ENCODE data around the gene GSN. TPM values are rescaled to one million over a fixed set of nuclear protein-coding genes. Genes with fewer than 3 reads are reported as not detected.

GSN gene
- total RNA-seq, 1 donor from 2014 or later = 1.1 TPM

- no peaks in the 10 kb centered on the region for H3K27me3 Mint-ChIP-seq (ENCODE audit: low read depth)
Measured at GRCh38 chr9:121309171-121309570, 41.2 kb downstream of the GSN start.

DNA sequence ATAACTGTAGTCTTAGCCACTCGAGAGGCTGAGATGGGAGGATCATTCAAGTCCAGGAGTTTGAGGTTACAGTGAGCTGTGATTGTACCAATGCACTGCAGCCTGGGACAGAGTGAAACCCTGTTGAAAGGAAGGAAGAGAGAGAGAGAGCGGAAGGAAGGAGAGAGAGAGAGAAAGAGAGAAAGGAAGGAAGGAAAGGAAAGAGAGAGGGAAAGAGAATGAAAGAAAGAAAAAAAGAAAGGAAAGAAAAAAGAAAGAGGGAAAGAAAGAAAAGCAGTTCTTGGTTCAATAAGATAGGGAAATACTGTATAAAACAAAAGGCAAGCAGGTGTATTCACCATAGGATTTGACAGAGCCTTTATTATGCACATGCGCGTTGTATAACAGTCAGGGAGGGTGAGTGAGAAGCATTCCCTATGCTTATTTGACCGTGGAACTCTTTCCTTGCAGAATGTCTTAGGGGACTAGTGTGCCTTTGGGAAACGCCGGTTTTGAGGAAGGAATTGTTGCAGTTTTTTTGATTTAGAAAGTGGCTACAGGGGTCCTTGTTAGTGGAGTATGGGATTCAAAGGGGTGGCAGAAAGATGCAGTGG is 42.0 kb downstream of the GSN start:
- no peak overlapping the region for H3K27ac Mint-ChIP-seq
- H3K9me3 Mint-ChIP-seq = no peaks in the 10 kb centered on the region
- H3K36me3 Mint-ChIP-seq (ENCODE audit: low read depth) = no peaks in the 10 kb centered on the region
- H3K4me1 Mint-ChIP-seq (ENCODE audit: low read depth) = no peaks in the 10 kb centered on the region
- intact Hi-C loops (cut with micrococcal nuclease) = no loop called here
- H3K27me3 Mint-ChIP-seq (ENCODE audit: low read depth) = no peaks in the 10 kb centered on the region
- H3K4me3 Mint-ChIP-seq (ENCODE audit: low read depth) = no peak overlapping the region
- DNase-seq (ENCODE audit: low spot score) = no peak

More at GRCh38 chr9:121309171-121309570, 41.2 kb downstream of the GSN start:
- intact Hi-C loops (cut with micrococcal nuclease) = no loop called here
- Mint-ChIP-seq H3K4me1 (ENCODE audit: low read depth) (no peaks in the 10 kb centered on the region), H3K36me3 (ENCODE audit: low read depth) (no peaks in the 10 kb centered on the region), H3K27ac (no peak overlapping the region), H3K9me3 (no peaks in the 10 kb centered on the region), H3K4me3 (ENCODE audit: low read depth) (no peak overlapping the region)
- no peak for DNase-seq (ENCODE audit: low spot score)

DNA sequence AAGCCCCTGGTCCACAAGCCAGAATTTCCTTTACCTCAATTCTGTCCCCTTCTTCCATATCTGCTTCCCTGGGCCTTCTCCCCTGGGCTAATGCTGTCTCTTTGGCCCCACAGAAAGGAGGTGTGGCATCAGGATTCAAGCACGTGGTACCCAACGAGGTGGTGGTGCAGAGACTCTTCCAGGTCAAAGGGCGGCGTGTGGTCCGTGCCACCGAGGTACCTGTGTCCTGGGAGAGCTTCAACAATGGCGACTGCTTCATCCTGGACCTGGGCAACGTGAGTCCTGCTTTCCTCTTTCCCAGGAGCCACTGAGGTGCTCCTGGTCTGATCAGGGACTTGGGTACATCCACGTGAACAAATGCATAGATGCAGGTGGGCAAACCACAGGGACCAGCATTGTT is 42.6 kb downstream of the GSN start:
- Mint-ChIP-seq H3K27me3 (ENCODE audit: low read depth) (no peaks in the 10 kb centered on the region), H3K4me3 (ENCODE audit: low read depth) (no peak overlapping the region), H3K27ac (no peak overlapping the region), H3K9me3 (no peaks in the 10 kb centered on the region), H3K36me3 (ENCODE audit: low read depth) (no peaks in the 10 kb centered on the region), H3K4me1 (ENCODE audit: low read depth) (no peaks in the 10 kb centered on the region)
- no peak for DNase-seq (ENCODE audit: low spot score)
- intact Hi-C loops (cut with micrococcal nuclease) = no loop called here

GRCh38 chr9:121312169-121312568 is 44.2 kb downstream of the GSN start:
- Mint-ChIP-seq H3K4me1 (ENCODE audit: low read depth) (no peaks in the 10 kb centered on the region), H3K27ac (no peak overlapping the region), H3K27me3 (ENCODE audit: low read depth) (no peaks in the 10 kb centered on the region), H3K9me3 (no peaks in the 10 kb centered on the region), H3K4me3 (ENCODE audit: low read depth) (no peak overlapping the region), H3K36me3 (ENCODE audit: low read depth) (no peaks in the 10 kb centered on the region)
- no peak for DNase-seq (ENCODE audit: low spot score)
- intact Hi-C loops (cut with micrococcal nuclease) = no loop called here

- Mint-ChIP-seq H3K27ac (no peak overlapping the region), H3K9me3 (no peaks in the 10 kb centered on the region), H3K27me3 (ENCODE audit: low read depth) (no peaks in the 10 kb centered on the region), H3K4me3 (ENCODE audit: low read depth) (no peak overlapping the region), H3K36me3 (ENCODE audit: low read depth) (no peaks in the 10 kb centered on the region), H3K4me1 (ENCODE audit: low read depth) (no peaks in the 10 kb centered on the region)
- intact Hi-C loops (cut with micrococcal nuclease) = no loop called here
- no peak for DNase-seq (ENCODE audit: low spot score)
Measured at GRCh38 chr9:121313458-121314152, 45.6 kb downstream of the GSN start.

- no peaks in the 10 kb centered on the region for H3K27me3 Mint-ChIP-seq (ENCODE audit: low read depth)
- H3K4me3 Mint-ChIP-seq (ENCODE audit: low read depth) = no peak overlapping the region
- H3K27ac Mint-ChIP-seq = no peak overlapping the region
- intact Hi-C loops (cut with micrococcal nuclease) = no loop called here
- H3K9me3 Mint-ChIP-seq = no peaks in the 10 kb centered on the region
- peaks cover 10% of the 10 kb centered on the region for H3K4me1 Mint-ChIP-seq (ENCODE audit: low read depth)
- no peak for DNase-seq (ENCODE audit: low spot score)
- H3K36me3 Mint-ChIP-seq (ENCODE audit: low read depth) = no peaks in the 10 kb centered on the region
Measured at GRCh38 chr9:121316378-121316777, 48.4 kb downstream of the GSN start.

DNA sequence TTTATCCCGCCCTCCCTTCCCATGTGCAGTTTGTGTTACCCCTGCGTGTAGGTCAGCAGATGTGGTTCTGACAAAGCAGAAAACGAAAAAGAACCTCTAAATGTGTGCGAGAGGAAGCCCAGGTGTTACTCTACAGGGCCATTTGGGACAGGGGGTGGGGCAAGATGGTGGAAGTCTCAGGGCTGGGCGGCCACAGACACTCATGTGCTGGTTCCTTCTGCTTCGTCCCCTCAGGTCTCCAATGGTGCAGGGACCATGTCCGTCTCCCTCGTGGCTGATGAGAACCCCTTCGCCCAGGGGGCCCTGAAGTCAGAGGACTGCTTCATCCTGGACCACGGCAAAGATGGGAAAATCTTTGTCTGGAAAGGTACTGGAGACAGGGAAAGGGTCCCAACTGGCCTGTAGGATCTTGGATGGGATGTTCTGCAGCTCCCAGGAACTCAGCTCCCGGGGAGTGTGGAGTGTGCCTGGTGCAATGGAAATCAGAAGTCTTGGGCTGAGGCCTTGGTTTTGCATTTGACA is 49.0 kb downstream of the GSN start:
- no peak for DNase-seq (ENCODE audit: low spot score)
- no peaks in the 10 kb centered on the region for H3K9me3 Mint-ChIP-seq
- H3K27me3 Mint-ChIP-seq (ENCODE audit: low read depth) = no peaks in the 10 kb centered on the region
- no peak overlapping the region for H3K27ac Mint-ChIP-seq
- intact Hi-C loops (cut with micrococcal nuclease) = no loop called here
- peaks cover 10% of the 10 kb centered on the region for H3K4me1 Mint-ChIP-seq (ENCODE audit: low read depth)
- no peak overlapping the region for H3K4me3 Mint-ChIP-seq (ENCODE audit: low read depth)
- H3K36me3 Mint-ChIP-seq (ENCODE audit: low read depth) = no peaks in the 10 kb centered on the region

GRCh38 chr9:121317737-121318630 is 50.0 kb downstream of the GSN start:
- peaks cover 4% of the 10 kb centered on the region for H3K36me3 Mint-ChIP-seq (ENCODE audit: low read depth)
- H3K4me1 Mint-ChIP-seq (ENCODE audit: low read depth) = peaks cover 17% of the 10 kb centered on the region
- DNase-seq (ENCODE audit: low spot score) = no peak
- intact Hi-C loops (cut with micrococcal nuclease) = no loop called here
- no peaks in the 10 kb centered on the region for H3K27me3 Mint-ChIP-seq (ENCODE audit: low read depth)
- no peak overlapping the region for H3K27ac Mint-ChIP-seq
- H3K4me3 Mint-ChIP-seq (ENCODE audit: low read depth) = no peak overlapping the region
- no peaks in the 10 kb centered on the region for H3K9me3 Mint-ChIP-seq

- H3K27ac Mint-ChIP-seq = no peak overlapping the region
- no peak overlapping the region for H3K4me3 Mint-ChIP-seq (ENCODE audit: low read depth)
- H3K27me3 Mint-ChIP-seq (ENCODE audit: low read depth) = no peaks in the 10 kb centered on the region
- peaks cover 17% of the 10 kb centered on the region for H3K4me1 Mint-ChIP-seq (ENCODE audit: low read depth)
- no peak for DNase-seq (ENCODE audit: low spot score)
- H3K9me3 Mint-ChIP-seq = no peaks in the 10 kb centered on the region
- peaks cover 4% of the 10 kb centered on the region for H3K36me3 Mint-ChIP-seq (ENCODE audit: low read depth)
- intact Hi-C loops (cut with micrococcal nuclease) = no loop called here
Measured at GRCh38 chr9:121318631-121319382, 50.8 kb downstream of the GSN start.

- Mint-ChIP-seq H3K27me3 (ENCODE audit: low read depth) (no peaks in the 10 kb centered on the region), H3K27ac (no peak overlapping the region), H3K4me3 (ENCODE audit: low read depth) (no peak overlapping the region), H3K4me1 (ENCODE audit: low read depth) (peaks cover 17% of the 10 kb centered on the region), H3K9me3 (no peaks in the 10 kb centered on the region), H3K36me3 (ENCODE audit: low read depth) (peaks cover 4% of the 10 kb centered on the region)
- intact Hi-C loops (cut with micrococcal nuclease) = no loop called here
- DNase-seq (ENCODE audit: low spot score) = no peak
Measured at GRCh38 chr9:121319383-121319780, 51.4 kb downstream of the GSN start.

DNA sequence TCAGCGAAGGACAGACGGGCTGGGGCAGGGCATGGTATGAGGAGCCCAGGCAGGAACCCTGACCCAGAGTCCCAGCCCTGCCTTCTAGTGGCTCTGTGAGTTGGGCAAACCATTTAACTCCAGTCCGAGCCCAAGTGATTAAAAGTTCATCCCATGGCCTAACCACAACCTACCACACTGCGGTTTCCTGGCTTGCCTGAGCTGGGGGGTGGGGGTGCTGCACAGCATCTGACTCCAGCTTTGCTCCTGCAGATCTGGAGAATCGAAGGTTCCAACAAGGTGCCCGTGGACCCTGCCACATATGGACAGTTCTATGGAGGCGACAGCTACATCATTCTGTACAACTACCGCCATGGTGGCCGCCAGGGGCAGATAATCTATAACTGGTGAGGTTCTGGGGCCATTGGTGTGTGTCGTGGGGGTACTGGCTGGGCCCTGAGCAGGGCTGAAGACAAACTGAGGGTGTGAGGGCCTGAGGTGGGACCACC is 53.1 kb downstream of the GSN start:
- intact Hi-C loops (cut with micrococcal nuclease) = loop anchor here (2.0 to 5.0 kb wide), 2 partner anchors 46 to 56 kb away; no protein-coding TSS in a partner anchor
- H3K27me3 Mint-ChIP-seq (ENCODE audit: low read depth) = no peaks in the 10 kb centered on the region
- H3K9me3 Mint-ChIP-seq = no peaks in the 10 kb centered on the region
- H3K27ac Mint-ChIP-seq = no peak overlapping the region
- DNase-seq (ENCODE audit: low spot score) = no peak
- peaks cover 4% of the 10 kb centered on the region for H3K36me3 Mint-ChIP-seq (ENCODE audit: low read depth)
- no peak overlapping the region for H3K4me3 Mint-ChIP-seq (ENCODE audit: low read depth)
- H3K4me1 Mint-ChIP-seq (ENCODE audit: low read depth) = peaks cover 17% of the 10 kb centered on the region

DNA sequence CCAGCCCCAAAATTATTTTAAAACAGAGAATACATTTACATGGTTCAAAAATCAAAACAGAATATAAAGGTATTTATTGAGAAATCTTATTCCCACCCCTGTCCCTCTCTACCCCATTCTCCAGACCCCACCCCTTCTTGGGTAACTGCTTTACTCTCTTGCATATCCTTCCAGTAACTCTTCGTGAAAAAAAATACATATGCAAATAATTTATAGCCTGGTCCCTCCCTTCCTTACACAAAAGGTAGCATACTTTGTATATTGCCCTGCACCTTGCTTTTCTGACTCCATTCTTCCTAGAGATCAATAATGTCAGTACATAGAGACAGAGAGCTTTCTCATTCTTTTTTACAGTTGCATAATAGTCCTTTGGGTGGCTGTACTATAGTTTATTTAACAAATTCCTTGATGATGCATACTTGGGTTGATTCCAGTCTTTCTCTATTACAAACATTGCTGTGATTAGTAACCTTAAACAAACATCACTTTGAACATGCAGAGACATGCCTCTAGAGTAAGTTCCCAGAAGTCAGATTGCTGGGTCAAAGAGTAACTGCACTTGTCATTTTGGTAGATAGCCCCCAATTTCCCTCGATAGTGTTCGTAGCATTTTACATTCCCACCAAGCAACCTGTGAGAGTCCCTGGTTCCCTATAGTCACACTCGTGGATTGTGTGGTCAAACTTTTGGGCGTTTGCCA is 54.2 kb downstream of the GSN start:
- H3K27ac Mint-ChIP-seq = no peak overlapping the region
- intact Hi-C loops (cut with micrococcal nuclease) = loop anchor here (5.0 kb wide), 1 partner anchor 45 kb away; no protein-coding TSS in a partner anchor
- no peak for DNase-seq (ENCODE audit: low spot score)
- no peak overlapping the region for H3K4me3 Mint-ChIP-seq (ENCODE audit: low read depth)
- no peaks in the 10 kb centered on the region for H3K9me3 Mint-ChIP-seq
- H3K27me3 Mint-ChIP-seq (ENCODE audit: low read depth) = no peaks in the 10 kb centered on the region
- peaks cover 17% of the 10 kb centered on the region for H3K4me1 Mint-ChIP-seq (ENCODE audit: low read depth)
- peaks cover 4% of the 10 kb centered on the region for H3K36me3 Mint-ChIP-seq (ENCODE audit: low read depth)

Data from activated T-helper 2 cell treated with anti-CD3 and anti-CD28 coated beads, Interferon-gamma antibody, Interleukin-2, Interleukin-4, amounts not matched to agents 10 μg/mL and 5 μg/mL and 100 μg/mL, durations not matched to agents 14 hours and 24 hours and 36 hours (primary cell).